Breast epithelium (tissue), 3 donors: ENCODE measurements around the gene GNRH2.

Experiments
- CTCF ChIP-seq, 3 donors: fragments of 450-650 bp; IDR thresholded peaks; one replicate each; pipeline ENCODE4 v1.5.1; 2016 to 2017; ENCODE audit warnings: antibody characterized with exemption in 3 of 3, mild to moderate bottlenecking in 3 of 3, moderate library complexity in 3 of 3
- POLR2AphosphoS5 ChIP-seq, 3 donors: sonication (generic); formaldehyde crosslinking; IDR thresholded peaks; one replicate each; pipeline ENCODE4 v1.6.1; 2017; ENCODE audit warnings: antibody characterized with exemption in 3 of 3

- TF ChIP-seq POLR2AphosphoS5 (IDR thresholded peaks at IDR 0.05) = no peak
- TF ChIP-seq CTCF (IDR thresholded peaks at IDR 0.05) = no peak
Measured at GRCh38 chr20:3045042-3045815, 1.8 kb downstream of the GNRH2 start.
